ENCODE measurements around the gene ADA. TPM values are rescaled to one million over a fixed set of nuclear protein-coding genes. Genes with fewer than 3 reads are reported as not detected.

The ADA gene
- total RNA-seq, 6 donors from 2014 or later: 5.0 to 9.4 (median 7.2) TPM

GRCh38 chr20:44627364-44628010 is 24.0 kb downstream of the ADA start:
- WGBS, 2 donors: 92 to 95% methylated on average over 13 of the region's 13 CpGs
- H3K9me3 ChIP-seq: peaks cover 0 to 7% (median 3%) of the 10 kb centered on the region in 4 donors
- H3K36me3 ChIP-seq: peaks cover 0 to 12% (median 3%) of the 10 kb centered on the region in 4 donors

GRCh38 chr20:44626278-44626677 is 25.2 kb downstream of the ADA start:
- TF ChIP-seq POLR2A (IDR thresholded peaks at IDR 0.05) (no peak), POLR2AphosphoS5 (IDR thresholded peaks at IDR 0.05) (no peak), EP300 (IDR thresholded peaks at IDR 0.05) (no peak), CTCF (IDR thresholded peaks at IDR 0.05) (no peak)
- DNase-seq (no peak), ATAC-seq (ENCODE audit: low FRiP score in 2 of 2) (no peak)
- no peaks in the 10 kb centered on the region for H3K27me3 ChIP-seq
- peaks cover 0 to 7% (median 3%) of the 10 kb centered on the region in 4 donors for H3K9me3 ChIP-seq
- no peak overlapping the region for H3K4me3 ChIP-seq
- WGBS, 2 donors: 93 to 94% methylated on average over 7 of the region's 7 CpGs
- peaks cover 0 to 21% (median 5%) of the 10 kb centered on the region in 4 donors for H3K36me3 ChIP-seq
- H3K4me1 ChIP-seq: no peaks in the 10 kb centered on the region
- H3K27ac ChIP-seq: no peak overlapping the region

More at GRCh38 chr20:44627364-44628010, 24.0 kb downstream of the ADA start:
- Histone ChIP-seq H3K4me1 (no peaks in the 10 kb centered on the region), H3K27me3 (no peaks in the 10 kb centered on the region), H3K27ac (no peak overlapping the region), H3K4me3 (no peak overlapping the region)
- DNase-seq (no peak), ATAC-seq (ENCODE audit: low FRiP score in 2 of 2) (no peak)
- TF ChIP-seq POLR2A (IDR thresholded peaks at IDR 0.05): no peak
- TF ChIP-seq CTCF (IDR thresholded peaks at IDR 0.05): no peak
- TF ChIP-seq POLR2AphosphoS5 (IDR thresholded peaks at IDR 0.05): no peak
- TF ChIP-seq EP300 (IDR thresholded peaks at IDR 0.05): no peak

GRCh38 chr20:44625361-44625760 is 26.1 kb downstream of the ADA start:
- Histone ChIP-seq H3K36me3 (peaks cover 0 to 30% (median 8%) of the 10 kb centered on the region in 4 donors), H3K4me3 (no peak overlapping the region), H3K27me3 (no peaks in the 10 kb centered on the region), H3K4me1 (no peaks in the 10 kb centered on the region), H3K9me3 (peaks cover 0 to 7% (median 3%) of the 10 kb centered on the region in 4 donors), H3K27ac (no peak overlapping the region)
- 67 to 92% methylated on average over 5 to 8 of the region's 8 CpGs for WGBS, 2 donors
- ATAC-seq (ENCODE audit: low FRiP score in 2 of 2) (no peak), DNase-seq (peak in 1 of 2 donors; percentile 77)
- TF ChIP-seq CTCF (IDR thresholded peaks at IDR 0.05): no peak
- no peak for TF ChIP-seq POLR2A (IDR thresholded peaks at IDR 0.05)
- no peak for TF ChIP-seq EP300 (IDR thresholded peaks at IDR 0.05)
- TF ChIP-seq POLR2AphosphoS5 (IDR thresholded peaks at IDR 0.05): no peak

GRCh38 chr20:44624743-44625271 is 26.7 kb downstream of the ADA start:
- ATAC-seq (ENCODE audit: low FRiP score in 2 of 2): no peak
- H3K27me3 ChIP-seq: no peaks in the 10 kb centered on the region
- no peak overlapping the region for H3K27ac ChIP-seq
- no peak overlapping the region for H3K4me3 ChIP-seq
- DNase-seq: no peak
- 90 to 93% methylated on average over 4 to 6 of the region's 6 CpGs for WGBS, 2 donors
- H3K4me1 ChIP-seq: no peaks in the 10 kb centered on the region
- H3K36me3 ChIP-seq: peaks cover 0 to 36% (median 11%) of the 10 kb centered on the region in 4 donors
- TF ChIP-seq EP300 (IDR thresholded peaks at IDR 0.05) (no peak), POLR2AphosphoS5 (IDR thresholded peaks at IDR 0.05) (no peak), CTCF (IDR thresholded peaks at IDR 0.05) (no peak), POLR2A (IDR thresholded peaks at IDR 0.05) (no peak)
- peaks cover 0 to 7% (median 3%) of the 10 kb centered on the region in 4 donors for H3K9me3 ChIP-seq
